Adrenal gland (tissue), 5 donors: Measurements from ENCODE around the gene HBG1.

Experiments
- POLR2A ChIP-seq, 2 donors: fragments of 450-650 bp; IDR thresholded peaks; one replicate each; pipeline ENCODE4 v1.6.1; 2017; ENCODE audit warnings: antibody characterized with exemption in 2 of 2, mild to moderate bottlenecking in 2 of 2, moderate library complexity in 1 of 2
- TF ChIP-seq, protein P1 (sequence below), 6 experiments: fragments of 450-650 bp in 4 of 6; fragments of 200-600 bp in 2 of 6; sonication (generic) in 1 of 6; IDR thresholded peaks; 1 replicate in 5 of 6; 2 replicates in 1 of 6; pipeline versions ENCODE4 v1.5.1 to v1.8.0; 2016 to 2021; ENCODE audit warnings: antibody characterized with exemption in 6 of 6, mild to moderate bottlenecking in 2 of 6, moderate library complexity in 1 of 6
- donor health status: DM: no; HTN: no; CAD: no.

DNA sequence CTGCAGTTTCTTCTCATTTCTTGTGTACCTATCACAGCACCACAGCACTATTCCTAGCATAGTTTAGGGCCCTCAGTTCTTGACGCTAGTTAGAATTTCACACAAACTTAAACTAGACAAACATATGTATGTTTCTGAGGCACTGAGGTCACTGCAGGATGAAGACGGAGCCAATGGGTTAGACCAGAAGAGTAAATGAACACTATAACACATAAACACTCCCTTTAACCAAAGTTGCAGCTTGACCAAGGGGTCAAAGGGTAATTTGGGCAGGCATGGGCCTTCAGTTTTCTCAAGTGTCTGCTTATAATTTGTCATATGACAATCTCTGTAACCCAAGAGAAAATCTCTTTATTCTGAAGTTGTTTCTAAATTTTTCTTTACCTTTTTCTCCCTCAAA lies 33.0 kb upstream of the HBG1 start:
- TF ChIP-seq POLR2A (IDR thresholded peaks at IDR 0.05) = no peak
- TF ChIP-seq, protein P1, sequence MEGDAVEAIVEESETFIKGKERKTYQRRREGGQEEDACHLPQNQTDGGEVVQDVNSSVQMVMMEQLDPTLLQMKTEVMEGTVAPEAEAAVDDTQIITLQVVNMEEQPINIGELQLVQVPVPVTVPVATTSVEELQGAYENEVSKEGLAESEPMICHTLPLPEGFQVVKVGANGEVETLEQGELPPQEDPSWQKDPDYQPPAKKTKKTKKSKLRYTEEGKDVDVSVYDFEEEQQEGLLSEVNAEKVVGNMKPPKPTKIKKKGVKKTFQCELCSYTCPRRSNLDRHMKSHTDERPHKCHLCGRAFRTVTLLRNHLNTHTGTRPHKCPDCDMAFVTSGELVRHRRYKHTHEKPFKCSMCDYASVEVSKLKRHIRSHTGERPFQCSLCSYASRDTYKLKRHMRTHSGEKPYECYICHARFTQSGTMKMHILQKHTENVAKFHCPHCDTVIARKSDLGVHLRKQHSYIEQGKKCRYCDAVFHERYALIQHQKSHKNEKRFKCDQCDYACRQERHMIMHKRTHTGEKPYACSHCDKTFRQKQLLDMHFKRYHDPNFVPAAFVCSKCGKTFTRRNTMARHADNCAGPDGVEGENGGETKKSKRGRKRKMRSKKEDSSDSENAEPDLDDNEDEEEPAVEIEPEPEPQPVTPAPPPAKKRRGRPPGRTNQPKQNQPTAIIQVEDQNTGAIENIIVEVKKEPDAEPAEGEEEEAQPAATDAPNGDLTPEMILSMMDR (IDR thresholded peaks at IDR 0.05) = no peak
